Parathyroid adenoma (tissue), 2 donors: ENCODE data around the gene CTLA4.

Experiments
- H2AFZ ChIP-seq: fragments of 300-600 bp; sonication (generic); one replicate; pipeline ENCODE4 v1.7.0; 2017; ENCODE audit warnings: antibody characterized with exemption, mild to moderate bottlenecking
- H3K27ac ChIP-seq: fragments of 300-600 bp; sonication (generic); one replicate; pipeline ENCODE4 v1.7.0; 2017
- H3K27me3 ChIP-seq: fragments of 300-600 bp; sonication (generic); one replicate; pipeline ENCODE4 v1.7.0; 2017; ENCODE audit warnings: low read length; ENCODE audit not compliant: control insufficient read depth, insufficient read depth
- H3K36me3 ChIP-seq: fragments of 300-600 bp; sonication (generic); one replicate; pipeline ENCODE4 v1.7.0; 2017; ENCODE audit warnings: low read length; ENCODE audit not compliant: control insufficient read depth, insufficient read depth
- H3K4me1 ChIP-seq: fragments of 300-600 bp; sonication (generic); one replicate; pipeline ENCODE4 v1.7.0; 2017; ENCODE audit warnings: control low read depth
- H3K4me2 ChIP-seq: fragments of 300-600 bp; sonication (generic); one replicate; pipeline ENCODE4 v1.7.0; 2017; ENCODE audit warnings: low read length
- H3K4me3 ChIP-seq: fragments of 300-600 bp; sonication (generic); one replicate; pipeline ENCODE4 v1.7.0; 2017; ENCODE audit warnings: low read depth, low read length
- H3K79me2 ChIP-seq: fragments of 300-600 bp; sonication (generic); one replicate; pipeline ENCODE4 v1.7.0; 2017; ENCODE audit warnings: control low read depth
- H3K9ac ChIP-seq: fragments of 300-600 bp; sonication (generic); one replicate; pipeline ENCODE4 v1.7.0; 2017; ENCODE audit warnings: mild to moderate bottlenecking
- H3K9me3 ChIP-seq: fragments of 300-600 bp; sonication (generic); one replicate; pipeline ENCODE4 v1.7.0; 2017; ENCODE audit warnings: low read length; ENCODE audit not compliant: control insufficient read depth
- CTCF ChIP-seq: fragments of 300-600 bp; sonication (generic); IDR thresholded peaks from one replicate; pipeline ENCODE4 v1.7.0; 2017; ENCODE audit warnings: antibody characterized with exemption, mild to moderate bottlenecking
- donor health status: primary hyperparathyroidism.

CTLA4 gene

DNA sequence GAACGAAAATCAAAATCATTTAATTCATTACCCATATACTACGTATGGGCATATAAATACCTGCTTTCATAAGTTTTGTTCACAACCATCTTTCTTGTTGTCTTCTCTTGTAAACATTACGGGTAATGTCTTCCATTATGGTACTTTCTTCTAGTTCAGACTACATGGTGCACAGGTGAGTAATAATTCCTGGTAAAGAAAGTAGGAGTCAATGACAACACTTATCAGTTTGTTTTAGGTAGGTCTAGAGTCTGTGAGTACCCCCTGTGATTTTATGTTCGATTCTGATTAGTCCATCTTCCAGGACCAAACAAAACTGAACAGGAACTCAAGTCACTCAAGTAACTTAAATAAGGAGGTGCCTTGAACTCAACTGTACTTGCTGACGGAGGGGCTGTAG is 25.2 kb upstream of the CTLA4 start:
- Histone ChIP-seq H3K36me3 (no peaks in the 10 kb centered on the region), H3K9ac (no peak overlapping the region)

DNA sequence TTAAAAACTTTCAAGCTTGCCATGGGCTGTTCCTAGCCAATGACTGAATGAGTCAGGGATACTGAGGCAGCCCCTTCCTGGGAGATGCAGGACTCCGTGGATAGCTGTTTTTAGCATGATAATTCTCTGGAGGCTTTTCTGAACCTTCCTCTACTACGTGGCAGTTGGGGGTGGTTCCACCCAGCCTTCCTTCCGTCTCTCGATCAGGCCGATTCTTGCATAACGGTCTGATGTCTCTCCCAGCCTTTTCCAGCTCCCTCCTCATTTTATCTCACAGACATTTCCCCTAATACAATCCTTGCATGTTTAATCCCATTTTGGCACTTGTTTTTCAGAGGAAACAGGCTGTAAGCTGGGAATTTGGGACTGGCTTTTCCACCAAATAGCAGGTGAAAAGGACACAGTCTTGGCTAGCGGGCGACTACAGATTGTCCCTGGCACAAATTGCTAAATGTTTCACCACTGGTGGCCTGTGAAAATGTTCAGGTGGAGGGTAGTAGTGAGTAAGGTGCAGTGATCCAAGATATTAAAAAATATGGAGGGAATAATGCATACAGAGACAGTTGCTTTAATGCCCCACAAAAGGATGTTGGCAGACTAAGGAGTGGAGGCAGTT is 21.0 kb upstream of the CTLA4 start:
- Histone ChIP-seq H3K4me3 (no peak overlapping the region), H3K4me2 (no peak overlapping the region), H3K9ac (no peak overlapping the region), H3K4me1 (no peaks in the 10 kb centered on the region), H3K27me3 (no peaks in the 10 kb centered on the region), H3K79me2 (no peaks in the 10 kb centered on the region), H3K9me3 (no peaks in the 10 kb centered on the region), H3K36me3 (no peaks in the 10 kb centered on the region), H2AFZ (no peak overlapping the region), H3K27ac (no peak overlapping the region)
- TF ChIP-seq CTCF, result no peak

More for the DNA sequence above, 25.2 kb upstream of the CTLA4 start:
- no peak overlapping the region for H3K4me2 ChIP-seq
- H3K27ac ChIP-seq, result no peak overlapping the region
- no peak overlapping the region for H3K4me3 ChIP-seq
- no peaks in the 10 kb centered on the region for H3K4me1 ChIP-seq
- H3K79me2 ChIP-seq, result no peaks in the 10 kb centered on the region
- H3K9me3 ChIP-seq, result no peaks in the 10 kb centered on the region
- H2AFZ ChIP-seq, result no peak overlapping the region
- no peak for TF ChIP-seq CTCF
- no peaks in the 10 kb centered on the region for H3K27me3 ChIP-seq

DNA sequence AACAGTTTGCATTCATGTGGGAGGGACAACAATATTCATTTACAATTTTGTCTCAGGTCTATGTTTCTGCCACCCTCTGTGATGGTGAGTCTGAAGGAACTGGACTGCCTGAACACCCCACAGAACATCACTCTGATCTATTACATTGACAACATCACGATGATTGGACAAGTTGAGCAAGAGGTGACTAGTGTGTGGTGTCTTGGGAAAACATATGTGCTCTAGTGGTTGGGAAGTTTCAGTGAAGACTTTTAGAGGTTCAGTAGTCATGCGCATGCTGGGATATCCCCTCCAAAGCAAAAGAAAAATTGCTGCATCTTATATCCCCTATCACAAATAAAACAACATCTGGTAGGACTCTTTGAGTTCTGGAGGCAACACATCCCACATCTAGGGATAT is 18.6 kb upstream of the CTLA4 start:
- H3K4me2 ChIP-seq, result no peak overlapping the region
- no peak overlapping the region for H3K4me3 ChIP-seq

DNA sequence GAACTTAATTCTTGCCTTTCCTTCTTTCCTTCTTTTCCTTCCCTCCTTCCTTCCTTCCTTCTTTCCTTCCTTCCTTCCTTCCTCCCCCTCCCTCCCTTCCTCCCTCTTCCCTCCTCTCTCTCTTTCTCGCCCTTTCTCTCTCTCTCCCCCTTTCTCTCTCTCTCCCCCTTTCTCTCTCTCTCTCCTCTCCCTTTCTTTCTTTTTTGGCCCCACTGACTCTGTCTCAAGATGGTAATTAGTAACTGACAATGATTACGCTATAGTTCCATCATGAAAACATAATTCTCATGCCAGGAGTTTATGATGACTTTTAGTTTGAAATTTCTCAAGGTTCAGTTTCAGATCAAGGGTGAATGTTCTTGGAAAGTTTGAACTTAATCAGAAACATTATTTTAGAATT is 14.8 kb upstream of the CTLA4 start:
- Histone ChIP-seq H3K4me2 (no peak overlapping the region), H3K9me3 (no peaks in the 10 kb centered on the region), H3K4me3 (no peak overlapping the region), H3K27me3 (no peaks in the 10 kb centered on the region), H3K27ac (no peak overlapping the region), H3K4me1 (no peaks in the 10 kb centered on the region), H3K79me2 (no peaks in the 10 kb centered on the region), H3K9ac (no peak overlapping the region), H3K36me3 (no peaks in the 10 kb centered on the region), H2AFZ (no peak overlapping the region)
- no peak for TF ChIP-seq CTCF

More for the DNA sequence above, 18.6 kb upstream of the CTLA4 start:
- TF ChIP-seq CTCF, result no peak
- Histone ChIP-seq H3K4me1 (no peaks in the 10 kb centered on the region), H3K27ac (no peak overlapping the region), H3K9ac (no peak overlapping the region), H2AFZ (no peak overlapping the region), H3K9me3 (no peaks in the 10 kb centered on the region), H3K36me3 (no peaks in the 10 kb centered on the region), H3K27me3 (no peaks in the 10 kb centered on the region), H3K79me2 (no peaks in the 10 kb centered on the region)

GRCh38 chr2:203853271-203853670 is 14.3 kb upstream of the CTLA4 start:
- H3K9ac ChIP-seq, result no peak overlapping the region
- no peak overlapping the region for H3K4me2 ChIP-seq
- no peak overlapping the region for H3K4me3 ChIP-seq
- H3K27ac ChIP-seq, result no peak overlapping the region
- H3K79me2 ChIP-seq, result no peaks in the 10 kb centered on the region
- H3K27me3 ChIP-seq, result no peaks in the 10 kb centered on the region
- no peak overlapping the region for H2AFZ ChIP-seq
- no peak for TF ChIP-seq CTCF
- no peaks in the 10 kb centered on the region for H3K36me3 ChIP-seq
- no peaks in the 10 kb centered on the region for H3K9me3 ChIP-seq
- no peaks in the 10 kb centered on the region for H3K4me1 ChIP-seq
